Measurements from ENCODE around the gene C1QTNF7.

GRCh38 chr4:15427161-15427560 is 672 bp upstream of the C1QTNF7 start:
- TF ChIP-seq POLR2A (IDR thresholded peaks at IDR 0.05) (no peak), EP300 (IDR thresholded peaks at IDR 0.05) (no peak), POLR2AphosphoS5 (IDR thresholded peaks at IDR 0.05) (no peak)

Measured in upper lobe of left lung (tissue), 4 donors.